ENCODE data around the gene TSPAN18. TPM values are rescaled to one million over a fixed set of nuclear protein-coding genes. Genes with fewer than 3 reads are reported as not detected.

The TSPAN18 gene
- total RNA-seq, 2 experiments from 2014 or later = 0.85 to 0.92 TPM

- no peaks in the 10 kb centered on the region for H3K27me3 Mint-ChIP-seq
- ChIA-PET POLR2A (interaction anchor here (0.7 to 1.6 kb wide), 2 partner anchors 20 kb away, joined by 3 read pairs; no protein-coding TSS in a partner anchor), CTCF (interaction anchor here (0.8 to 1.2 kb wide), 3 partner anchors 36 to 96 kb away, joined by 3 read pairs; no protein-coding TSS in a partner anchor)
- H3K36me3 Mint-ChIP-seq (ENCODE audit: low read depth) = no peaks in the 10 kb centered on the region
- no peaks in the 10 kb centered on the region for H3K4me1 Mint-ChIP-seq (ENCODE audit: low read depth)
- DNase-seq (no peak), ATAC-seq (no peak)
- no peak overlapping the region for H3K4me3 Mint-ChIP-seq
- intact Hi-C loops (cut with micrococcal nuclease) = no loop called here
- H3K9me3 Mint-ChIP-seq = no peaks in the 10 kb centered on the region
- no peak for TF ChIP-seq CTCF (IDR thresholded peaks at IDR 0.05)
- H3K27ac Mint-ChIP-seq = no peak overlapping the region
These were observed 88.3 kb downstream of the TSPAN18 start for GRCh38 chr11:44814881-44815592.

GRCh38 chr11:44815917-44816456, 89.2 kb downstream of the TSPAN18 start:
- H3K4me1 Mint-ChIP-seq (ENCODE audit: low read depth) = no peaks in the 10 kb centered on the region
- ChIA-PET CTCF (interaction anchor here (0.8 to 1.0 kb wide), 2 partner anchors 37 to 95 kb away, joined by 3 read pairs; no protein-coding TSS in a partner anchor), POLR2A (interaction anchor here (0.7 to 1.0 kb wide), 3 partner anchors 15 to 21 kb away, joined by 3 read pairs; no protein-coding TSS in a partner anchor)
- no peak overlapping the region for H3K27ac Mint-ChIP-seq
- DNase-seq (no peak), ATAC-seq (no peak)
- no peak for TF ChIP-seq CTCF (IDR thresholded peaks at IDR 0.05)
- H3K27me3 Mint-ChIP-seq = no peaks in the 10 kb centered on the region
- no peaks in the 10 kb centered on the region for H3K36me3 Mint-ChIP-seq (ENCODE audit: low read depth)
- intact Hi-C loops (cut with micrococcal nuclease) = no loop called here
- no peaks in the 10 kb centered on the region for H3K9me3 Mint-ChIP-seq
- H3K4me3 Mint-ChIP-seq = no peak overlapping the region

GRCh38 chr11:44816761-44817160, 90.0 kb downstream of the TSPAN18 start:
- Mint-ChIP-seq H3K4me1 (ENCODE audit: low read depth) (no peaks in the 10 kb centered on the region), H3K27me3 (no peaks in the 10 kb centered on the region), H3K4me3 (no peak overlapping the region), H3K27ac (no peak overlapping the region), H3K9me3 (no peaks in the 10 kb centered on the region), H3K36me3 (ENCODE audit: low read depth) (no peaks in the 10 kb centered on the region)
- CTCF ChIA-PET = interaction anchor here (0.7 to 0.9 kb wide), 2 partner anchors 8 to 78 kb away, joined by 3 read pairs; no protein-coding TSS in a partner anchor
- DNase-seq = no peak
- intact Hi-C loops (cut with micrococcal nuclease) = no loop called here
- ATAC-seq = no peak
- TF ChIP-seq CTCF (IDR thresholded peaks at IDR 0.05) = no peak
- POLR2A ChIA-PET = interaction anchor here (1.0 kb wide), 1 partner anchor 16 kb away, joined by 3 read pairs; no protein-coding TSS in a partner anchor

GRCh38 chr11:44817207-44817949, 90.6 kb downstream of the TSPAN18 start:
- POLR2A ChIA-PET = interaction anchor here (1.0 kb wide), 1 partner anchor 17 kb away, joined by 3 read pairs; no protein-coding TSS in a partner anchor
- H3K27me3 Mint-ChIP-seq = no peaks in the 10 kb centered on the region
- CTCF ChIA-PET = interaction anchor here (0.7 to 1.2 kb wide), 3 partner anchors 8 to 94 kb away, joined by 3 read pairs; no protein-coding TSS in a partner anchor
- H3K4me3 Mint-ChIP-seq = no peak overlapping the region
- no peak overlapping the region for H3K27ac Mint-ChIP-seq
- no peaks in the 10 kb centered on the region for H3K36me3 Mint-ChIP-seq (ENCODE audit: low read depth)
- no peak for ATAC-seq
- no peaks in the 10 kb centered on the region for H3K9me3 Mint-ChIP-seq
- DNase-seq = no peak
- H3K4me1 Mint-ChIP-seq (ENCODE audit: low read depth) = no peaks in the 10 kb centered on the region
- no peak for TF ChIP-seq CTCF (IDR thresholded peaks at IDR 0.05)
- intact Hi-C loops (cut with micrococcal nuclease) = no loop called here

Data from activated CD8-positive, alpha-beta T cell treated with anti-CD3 and anti-CD28 coated beads for 36 hours (primary cell).